ENCODE data around the gene AMPD1.

DNA sequence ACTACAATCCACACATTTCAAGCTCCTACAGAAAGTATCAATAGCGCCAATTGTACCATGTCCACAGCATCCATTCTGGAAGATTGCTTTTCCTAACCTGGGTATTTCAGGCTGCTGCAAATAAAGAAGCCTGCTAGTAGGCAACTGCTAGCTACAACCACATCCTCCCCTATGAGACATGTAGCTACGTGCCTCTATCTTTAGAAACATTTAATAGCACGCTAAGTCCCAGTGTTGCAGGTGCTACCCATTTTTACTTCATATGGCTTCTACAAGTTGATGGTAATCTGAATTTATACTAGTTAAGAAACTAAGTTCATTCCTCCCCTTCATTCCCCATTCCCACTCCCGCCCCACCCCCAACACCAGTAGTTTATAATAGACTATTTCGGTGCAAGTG is 7.4 kb upstream of the AMPD1 start:
- TF ChIP-seq, protein P1, sequence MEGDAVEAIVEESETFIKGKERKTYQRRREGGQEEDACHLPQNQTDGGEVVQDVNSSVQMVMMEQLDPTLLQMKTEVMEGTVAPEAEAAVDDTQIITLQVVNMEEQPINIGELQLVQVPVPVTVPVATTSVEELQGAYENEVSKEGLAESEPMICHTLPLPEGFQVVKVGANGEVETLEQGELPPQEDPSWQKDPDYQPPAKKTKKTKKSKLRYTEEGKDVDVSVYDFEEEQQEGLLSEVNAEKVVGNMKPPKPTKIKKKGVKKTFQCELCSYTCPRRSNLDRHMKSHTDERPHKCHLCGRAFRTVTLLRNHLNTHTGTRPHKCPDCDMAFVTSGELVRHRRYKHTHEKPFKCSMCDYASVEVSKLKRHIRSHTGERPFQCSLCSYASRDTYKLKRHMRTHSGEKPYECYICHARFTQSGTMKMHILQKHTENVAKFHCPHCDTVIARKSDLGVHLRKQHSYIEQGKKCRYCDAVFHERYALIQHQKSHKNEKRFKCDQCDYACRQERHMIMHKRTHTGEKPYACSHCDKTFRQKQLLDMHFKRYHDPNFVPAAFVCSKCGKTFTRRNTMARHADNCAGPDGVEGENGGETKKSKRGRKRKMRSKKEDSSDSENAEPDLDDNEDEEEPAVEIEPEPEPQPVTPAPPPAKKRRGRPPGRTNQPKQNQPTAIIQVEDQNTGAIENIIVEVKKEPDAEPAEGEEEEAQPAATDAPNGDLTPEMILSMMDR (conservative IDR thresholded peaks at IDR 0.05; ENCODE audit: low read depth, low read length) = no peak
- TF ChIP-seq EZH2 (IDR thresholded peaks at IDR 0.05; ENCODE audit: borderline replicate concordance, low read depth, low read length, poor library complexity, severe bottlenecking) = no peak
